Measurements from ENCODE around the gene ITGB2.
A peak's percentile ranks its signal among the peaks of the same experiment; 100 is the strongest.

Gene ITGB2

GRCh38 chr21:44865561-44866280 lies 55.0 kb downstream of the ITGB2 start:
- DNase-seq: no peak

DNA sequence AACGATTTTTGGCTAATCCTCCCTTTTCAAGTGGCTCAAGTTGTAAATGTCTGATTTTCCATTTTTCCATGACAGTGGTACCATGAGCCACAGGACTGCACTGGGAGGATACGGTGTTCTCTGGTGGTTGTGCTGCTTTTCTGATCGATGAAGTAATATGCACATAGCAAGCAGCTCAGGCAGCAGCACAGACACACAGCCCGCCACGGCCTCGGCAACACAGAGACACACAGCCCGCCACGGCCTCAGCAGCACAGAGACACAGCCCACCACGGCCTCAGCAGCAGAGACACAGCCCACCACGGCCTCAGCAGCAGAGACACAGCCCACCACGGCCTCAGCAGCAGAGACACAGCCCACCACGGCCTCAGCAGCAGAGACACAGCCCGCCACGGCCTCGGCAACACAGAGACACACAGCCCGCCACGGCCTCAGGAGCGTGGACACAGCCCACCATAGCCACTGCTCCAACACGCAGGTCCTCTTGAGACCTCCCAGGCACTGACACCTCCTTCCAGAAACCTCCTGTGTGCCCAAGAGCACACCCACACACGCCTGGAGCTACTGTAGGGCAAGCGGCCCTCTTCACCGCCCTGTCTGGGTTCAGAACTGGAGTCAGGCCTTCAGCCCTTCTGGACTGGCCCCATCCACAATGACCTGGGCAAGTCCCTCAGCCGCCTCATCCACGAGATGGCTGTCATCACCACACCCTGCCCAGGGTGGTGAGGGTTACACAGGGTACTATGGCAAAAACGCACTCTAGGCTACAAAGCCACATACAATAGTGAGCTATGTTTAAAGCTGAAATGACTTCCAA lies 57.6 kb downstream of the ITGB2 start:
- DNase-seq: no peak

GRCh38 chr21:44858791-44859190 lies 61.9 kb downstream of the ITGB2 start:
- no peak for DNase-seq

GRCh38 chr21:44858291-44858690 lies 62.4 kb downstream of the ITGB2 start:
- no peak for DNase-seq

DNA sequence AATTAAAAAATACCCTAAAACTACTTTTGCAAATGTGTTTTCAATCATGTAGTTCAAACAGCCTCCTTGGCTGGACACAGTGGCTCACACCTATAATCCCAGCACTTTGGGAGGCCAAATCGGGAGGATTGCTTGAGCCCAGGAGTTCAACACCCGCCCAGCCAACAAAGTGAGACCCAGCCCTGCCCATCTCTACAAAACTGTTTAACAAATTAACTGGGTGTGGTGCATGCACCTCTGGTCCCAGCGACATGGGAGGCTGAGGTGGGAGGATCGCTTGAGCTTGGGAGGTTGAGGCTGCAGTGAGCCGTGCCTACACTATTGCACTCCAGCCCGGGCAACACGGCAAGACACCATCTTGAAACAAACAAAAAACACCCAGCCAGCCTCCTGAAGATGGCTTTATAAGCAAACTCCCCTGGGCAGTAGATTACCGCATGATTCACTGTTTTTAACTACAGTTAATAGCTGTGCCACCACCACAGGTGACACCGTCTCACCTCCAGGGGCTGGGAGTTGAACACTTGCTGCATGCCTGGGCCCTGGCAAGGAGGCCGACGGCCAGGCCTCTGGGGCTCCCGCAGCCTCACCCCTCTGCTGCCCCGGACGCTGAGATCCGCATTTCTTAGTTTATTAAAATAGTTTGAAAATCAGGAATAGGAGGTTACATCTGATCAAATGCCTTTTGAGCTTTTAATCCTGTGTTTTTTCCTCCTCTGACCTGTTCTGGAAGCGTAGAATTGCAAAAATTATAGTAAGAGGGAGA lies 63.4 kb downstream of the ITGB2 start:
- no peak for DNase-seq

DNA sequence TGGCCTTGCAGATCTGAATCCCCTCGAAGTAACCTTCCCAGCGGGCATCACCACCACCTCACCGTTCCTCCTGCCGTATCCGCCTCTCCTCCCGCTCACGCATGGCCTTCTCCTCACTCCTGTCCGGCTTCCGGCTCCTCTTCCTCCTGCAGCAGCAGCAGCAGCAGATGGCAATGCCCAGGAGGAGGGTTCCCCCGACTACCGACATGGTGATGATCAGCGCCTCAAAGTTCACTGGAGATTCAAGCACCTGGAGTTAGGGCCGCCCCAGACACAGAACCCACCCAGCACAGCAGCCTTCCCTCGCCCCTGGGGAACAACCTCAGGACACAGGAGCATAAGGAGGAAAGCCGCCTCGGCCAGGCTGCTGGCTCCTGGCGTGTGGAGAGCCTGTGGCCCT lies 64.6 kb downstream of the ITGB2 start:
- DNase-seq: no peak

- no peak for DNase-seq
Measured at GRCh38 chr21:44855572-44855971, 65.1 kb downstream of the ITGB2 start.

GRCh38 chr21:44854664-44855446 lies 65.8 kb downstream of the ITGB2 start:
- DNase-seq: no peak

DNA sequence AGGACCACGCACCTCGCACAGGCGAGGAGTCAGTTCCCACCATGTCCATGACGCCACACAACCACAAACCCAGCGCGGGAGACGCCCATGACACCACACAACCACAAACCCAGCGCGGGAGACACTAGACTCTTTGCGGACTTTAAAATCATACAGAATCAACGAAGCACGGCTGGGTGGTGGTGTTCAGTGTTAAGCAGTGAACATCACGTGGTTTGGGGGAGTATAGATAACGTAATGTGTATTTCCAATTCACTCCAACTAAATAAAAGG lies 66.4 kb downstream of the ITGB2 start:
- DNase-seq: no peak

- DNase-seq: no peak
Measured at GRCh38 chr21:44853601-44854390, 66.9 kb downstream of the ITGB2 start.

GRCh38 chr21:44850905-44851657 lies 69.6 kb downstream of the ITGB2 start:
- no peak for DNase-seq

- no peak for DNase-seq
Measured at GRCh38 chr21:44850208-44850800, 70.4 kb downstream of the ITGB2 start.

GRCh38 chr21:44849616-44850130 lies 71.0 kb downstream of the ITGB2 start:
- DNase-seq: no peak

- DNase-seq: no peak
Measured at GRCh38 chr21:44848821-44849521, 71.7 kb downstream of the ITGB2 start.

DNA sequence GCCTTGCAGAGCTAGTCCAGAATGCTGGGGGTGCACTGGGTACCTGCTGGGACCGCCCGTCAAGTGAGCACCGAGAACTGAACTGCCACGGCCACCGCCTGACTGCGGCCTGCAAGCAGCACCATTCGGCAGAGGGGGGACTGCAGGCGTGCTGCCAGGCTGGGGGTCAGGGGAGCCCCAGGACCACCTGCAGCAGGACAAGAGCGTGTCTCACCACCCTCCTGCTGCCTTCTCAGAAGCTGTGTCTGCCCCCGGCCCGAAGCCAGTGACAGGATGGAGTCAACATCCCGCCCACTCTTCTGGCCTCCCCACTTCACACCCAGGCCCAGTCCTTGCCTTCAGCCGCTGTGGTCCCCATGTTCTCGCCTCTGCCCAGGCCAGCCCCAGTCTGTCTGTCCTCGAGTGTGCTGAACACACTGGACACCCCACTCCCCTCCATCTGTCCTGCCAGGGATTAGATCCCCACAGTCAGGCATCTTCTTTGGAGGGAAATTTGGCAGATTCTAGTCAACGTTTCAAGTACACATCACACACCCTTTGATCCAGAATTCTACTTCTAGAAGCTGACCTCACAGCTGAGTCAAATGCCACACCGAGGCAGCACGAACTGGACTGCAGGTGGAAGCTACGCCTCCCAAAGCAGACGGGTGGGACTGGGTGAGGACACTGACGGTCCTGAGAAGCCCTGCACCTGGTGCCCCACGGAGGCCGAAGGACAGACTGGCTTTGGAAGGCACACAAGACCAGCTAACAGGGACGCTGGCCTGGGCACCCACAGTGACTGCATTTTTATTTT lies 73.2 kb downstream of the ITGB2 start:
- DNase-seq: no peak

GRCh38 chr21:44846485-44847260 lies 74.0 kb downstream of the ITGB2 start:
- DNase-seq: peak; percentile 3

DNA sequence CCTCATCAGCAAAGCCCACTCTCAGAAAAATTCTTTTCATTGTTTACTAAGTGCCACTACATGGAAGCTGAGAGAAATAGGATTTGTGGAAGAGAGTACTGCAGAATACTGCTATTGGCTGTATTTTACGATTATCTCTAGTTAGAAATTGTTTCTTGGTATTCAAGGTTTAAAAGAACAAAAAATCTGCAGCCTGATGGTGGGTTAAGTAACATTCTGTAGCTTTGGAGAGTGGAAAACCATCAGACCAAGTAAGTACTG lies 74.5 kb downstream of the ITGB2 start:
- DNase-seq: no peak

GRCh38 chr21:44845418-44846223 lies 75.1 kb downstream of the ITGB2 start:
- DNase-seq: no peak
